Panc1 (cell line): ENCODE data around the gene ARL5C.

ENCODE experiments used
- POLR2AphosphoS5 ChIP-seq: IDR thresholded peaks from 2 replicates; pipeline ENCODE4 v1.6.1; 2012; ENCODE audit warnings: mild to moderate bottlenecking, low read depth, low read length, moderate library complexity
- TCF7L2 ChIP-seq: IDR thresholded peaks from 2 replicates; pipeline ENCODE4 v1.6.1; 2011; ENCODE audit warnings: mild to moderate bottlenecking, low read depth, low read length, inconsistent platforms
- TF ChIP-seq, protein P1 (sequence below): fragments of 450-650 bp; IDR thresholded peaks from 2 replicates; pipeline ENCODE4 v1.5.1; 2017; ENCODE audit warnings: mild to moderate bottlenecking
- TF ChIP-seq, protein P2 (sequence below), 2 experiments: IDR thresholded peaks; 2 replicates each; pipeline ENCODE4 v1.6.1; 2011 to 2012; ENCODE audit warnings: low read depth in 2 of 2, control low read depth in 1 of 2, low read length in 1 of 2, mild to moderate bottlenecking in 1 of 2, moderate library complexity in 1 of 2; ENCODE audit not compliant: insufficient read depth in 1 of 2

DNA sequence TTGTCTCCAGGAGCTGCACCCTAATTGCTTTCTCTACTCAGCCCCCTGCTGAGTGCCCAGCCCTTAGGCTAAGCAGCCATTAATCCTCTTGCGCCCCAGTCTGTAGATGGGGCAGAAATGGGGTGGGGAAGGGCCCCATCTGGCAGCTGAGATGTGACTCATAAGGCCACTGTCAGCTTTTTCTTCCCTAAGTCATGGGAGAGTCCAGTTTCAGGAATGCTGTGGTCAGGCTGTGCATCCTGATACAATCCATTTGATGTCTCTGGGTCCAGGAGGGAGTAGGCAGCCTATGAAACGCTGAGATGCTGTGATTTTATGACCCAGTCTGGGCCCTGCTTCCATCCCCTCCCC lies 26.8 kb downstream of the ARL5C start:
- TF ChIP-seq, protein P1, sequence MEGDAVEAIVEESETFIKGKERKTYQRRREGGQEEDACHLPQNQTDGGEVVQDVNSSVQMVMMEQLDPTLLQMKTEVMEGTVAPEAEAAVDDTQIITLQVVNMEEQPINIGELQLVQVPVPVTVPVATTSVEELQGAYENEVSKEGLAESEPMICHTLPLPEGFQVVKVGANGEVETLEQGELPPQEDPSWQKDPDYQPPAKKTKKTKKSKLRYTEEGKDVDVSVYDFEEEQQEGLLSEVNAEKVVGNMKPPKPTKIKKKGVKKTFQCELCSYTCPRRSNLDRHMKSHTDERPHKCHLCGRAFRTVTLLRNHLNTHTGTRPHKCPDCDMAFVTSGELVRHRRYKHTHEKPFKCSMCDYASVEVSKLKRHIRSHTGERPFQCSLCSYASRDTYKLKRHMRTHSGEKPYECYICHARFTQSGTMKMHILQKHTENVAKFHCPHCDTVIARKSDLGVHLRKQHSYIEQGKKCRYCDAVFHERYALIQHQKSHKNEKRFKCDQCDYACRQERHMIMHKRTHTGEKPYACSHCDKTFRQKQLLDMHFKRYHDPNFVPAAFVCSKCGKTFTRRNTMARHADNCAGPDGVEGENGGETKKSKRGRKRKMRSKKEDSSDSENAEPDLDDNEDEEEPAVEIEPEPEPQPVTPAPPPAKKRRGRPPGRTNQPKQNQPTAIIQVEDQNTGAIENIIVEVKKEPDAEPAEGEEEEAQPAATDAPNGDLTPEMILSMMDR, result no peak
- TF ChIP-seq, protein P2, sequence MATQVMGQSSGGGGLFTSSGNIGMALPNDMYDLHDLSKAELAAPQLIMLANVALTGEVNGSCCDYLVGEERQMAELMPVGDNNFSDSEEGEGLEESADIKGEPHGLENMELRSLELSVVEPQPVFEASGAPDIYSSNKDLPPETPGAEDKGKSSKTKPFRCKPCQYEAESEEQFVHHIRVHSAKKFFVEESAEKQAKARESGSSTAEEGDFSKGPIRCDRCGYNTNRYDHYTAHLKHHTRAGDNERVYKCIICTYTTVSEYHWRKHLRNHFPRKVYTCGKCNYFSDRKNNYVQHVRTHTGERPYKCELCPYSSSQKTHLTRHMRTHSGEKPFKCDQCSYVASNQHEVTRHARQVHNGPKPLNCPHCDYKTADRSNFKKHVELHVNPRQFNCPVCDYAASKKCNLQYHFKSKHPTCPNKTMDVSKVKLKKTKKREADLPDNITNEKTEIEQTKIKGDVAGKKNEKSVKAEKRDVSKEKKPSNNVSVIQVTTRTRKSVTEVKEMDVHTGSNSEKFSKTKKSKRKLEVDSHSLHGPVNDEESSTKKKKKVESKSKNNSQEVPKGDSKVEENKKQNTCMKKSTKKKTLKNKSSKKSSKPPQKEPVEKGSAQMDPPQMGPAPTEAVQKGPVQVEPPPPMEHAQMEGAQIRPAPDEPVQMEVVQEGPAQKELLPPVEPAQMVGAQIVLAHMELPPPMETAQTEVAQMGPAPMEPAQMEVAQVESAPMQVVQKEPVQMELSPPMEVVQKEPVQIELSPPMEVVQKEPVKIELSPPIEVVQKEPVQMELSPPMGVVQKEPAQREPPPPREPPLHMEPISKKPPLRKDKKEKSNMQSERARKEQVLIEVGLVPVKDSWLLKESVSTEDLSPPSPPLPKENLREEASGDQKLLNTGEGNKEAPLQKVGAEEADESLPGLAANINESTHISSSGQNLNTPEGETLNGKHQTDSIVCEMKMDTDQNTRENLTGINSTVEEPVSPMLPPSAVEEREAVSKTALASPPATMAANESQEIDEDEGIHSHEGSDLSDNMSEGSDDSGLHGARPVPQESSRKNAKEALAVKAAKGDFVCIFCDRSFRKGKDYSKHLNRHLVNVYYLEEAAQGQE (IDR thresholded peaks at IDR 0.05; ENCODE audit: insufficient read depth in 1 of 2, low read depth in 2 of 2, low read length in 1 of 2), result no peak
- TF ChIP-seq POLR2AphosphoS5, result no peak
- TF ChIP-seq TCF7L2, result no peak
